HL-60 (cell line): ENCODE data around the gene ANXA11.
"Not testable (repeated sequence)": the region's sequence is repeated elsewhere in the genome, so short reads cannot be mapped to it uniquely, and the experiment has no call there.

Source experiments
- POLR2AphosphoS5 ChIP-seq: IDR thresholded peaks from 2 replicates; pipeline ENCODE4 v1.6.1; 2012; ENCODE audit warnings: low read depth
- TF ChIP-seq, protein P1 (sequence below): IDR thresholded peaks from one replicate; pipeline ENCODE4 v1.5.1; 2011; ENCODE audit warnings: low read length, control low read depth, inconsistent platforms; ENCODE audit not compliant: insufficient read depth

GRCh38 chr10:80234331-80235235 lies 29.2 kb upstream of the ANXA11 start:
- not testable (repeated sequence) for TF ChIP-seq POLR2AphosphoS5
- TF ChIP-seq, protein P1, sequence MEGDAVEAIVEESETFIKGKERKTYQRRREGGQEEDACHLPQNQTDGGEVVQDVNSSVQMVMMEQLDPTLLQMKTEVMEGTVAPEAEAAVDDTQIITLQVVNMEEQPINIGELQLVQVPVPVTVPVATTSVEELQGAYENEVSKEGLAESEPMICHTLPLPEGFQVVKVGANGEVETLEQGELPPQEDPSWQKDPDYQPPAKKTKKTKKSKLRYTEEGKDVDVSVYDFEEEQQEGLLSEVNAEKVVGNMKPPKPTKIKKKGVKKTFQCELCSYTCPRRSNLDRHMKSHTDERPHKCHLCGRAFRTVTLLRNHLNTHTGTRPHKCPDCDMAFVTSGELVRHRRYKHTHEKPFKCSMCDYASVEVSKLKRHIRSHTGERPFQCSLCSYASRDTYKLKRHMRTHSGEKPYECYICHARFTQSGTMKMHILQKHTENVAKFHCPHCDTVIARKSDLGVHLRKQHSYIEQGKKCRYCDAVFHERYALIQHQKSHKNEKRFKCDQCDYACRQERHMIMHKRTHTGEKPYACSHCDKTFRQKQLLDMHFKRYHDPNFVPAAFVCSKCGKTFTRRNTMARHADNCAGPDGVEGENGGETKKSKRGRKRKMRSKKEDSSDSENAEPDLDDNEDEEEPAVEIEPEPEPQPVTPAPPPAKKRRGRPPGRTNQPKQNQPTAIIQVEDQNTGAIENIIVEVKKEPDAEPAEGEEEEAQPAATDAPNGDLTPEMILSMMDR, result not testable (repeated sequence)
